HepG2 (cell line): Measurements from ENCODE around the gene PEMT. TPM values are rescaled to one million over a fixed set of nuclear protein-coding genes. Genes with fewer than 3 reads are reported as not detected.

ENCODE experiments used
- FOSL2 ChIP-seq: sonication (generic); formaldehyde crosslinking; IDR thresholded peaks from 2 replicates; pipeline ENCODE4 v1.4.0; 2020; ENCODE audit warnings: missing genetic modification reagents
- HDAC2 ChIP-seq: sonication (generic); formaldehyde crosslinking; IDR thresholded peaks from 2 replicates; pipeline ENCODE4 v1.4.0; 2020; ENCODE audit warnings: missing genetic modification reagents
- HNRNPLL ChIP-seq: fragments of 200-400 bp; formaldehyde crosslinking; IDR thresholded peaks from 2 replicates; pipeline ENCODE4 v1.6.1; 2017; ENCODE audit warnings: mild to moderate bottlenecking, low read depth, low read length; ENCODE audit not compliant: poor library complexity, severe bottlenecking
- KDM2A ChIP-seq: sonication (generic); formaldehyde crosslinking; IDR thresholded peaks from 2 replicates; pipeline ENCODE4 v1.4.0; 2020; ENCODE audit warnings: low read depth, missing genetic modification reagents, borderline replicate concordance
- MAFF ChIP-seq: IDR thresholded peaks from 2 replicates; pipeline ENCODE4 v1.6.1; 2011; ENCODE audit warnings: low read depth, low read length, improper control_type of control experiment
- RAD51 ChIP-seq: fragments of 450-650 bp; IDR thresholded peaks from 2 replicates; pipeline ENCODE4 v1.6.1; 2016; ENCODE audit warnings: borderline replicate concordance
- RERE ChIP-seq: IDR thresholded peaks from 2 replicates; pipeline ENCODE4 v1.6.1; 2016; ENCODE audit warnings: low read depth, missing genetic modification reagents, missing compliant biosample characterization
- RFX5 ChIP-seq: IDR thresholded peaks from 2 replicates; pipeline ENCODE4 v1.6.1; 2011; ENCODE audit warnings: low read depth, low read length, improper control_type of control experiment
- SOX6 ChIP-seq, 2 experiments: fragments of 450-650 bp in 1 of 2; sonication (generic) in 1 of 2; formaldehyde crosslinking in 1 of 2; IDR thresholded peaks; 2 replicates each; pipeline versions ENCODE4 v1.4.0 to v1.6.1; 2017 to 2020; ENCODE audit warnings: antibody characterized with exemption in 1 of 2, mild to moderate bottlenecking in 1 of 2, missing genetic modification reagents in 1 of 2
- TBX2 ChIP-seq: sonication (generic); formaldehyde crosslinking; IDR thresholded peaks from 2 replicates; pipeline ENCODE4 v1.5.0; 2020; ENCODE audit warnings: missing genetic modification reagents, mild to moderate bottlenecking, borderline replicate concordance
- ZBTB26 ChIP-seq: IDR thresholded peaks from 2 replicates; pipeline ENCODE4 v1.6.1; 2016; ENCODE audit warnings: missing compliant biosample characterization, missing genetic modification reagents, borderline replicate concordance
- ZBTB43 ChIP-seq: sonication (generic); formaldehyde crosslinking; conservative IDR thresholded peaks from 2 replicates; pipeline ENCODE4 v1.4.0; 2020; ENCODE audit warnings: missing genetic modification reagents
- ZC3H4 ChIP-seq: sonication (generic); formaldehyde crosslinking; IDR thresholded peaks from 2 replicates; pipeline ENCODE4 v1.4.0; 2020; ENCODE audit warnings: missing genetic modification reagents, borderline replicate concordance
- ZNF567 ChIP-seq: sonication (generic); formaldehyde crosslinking; IDR thresholded peaks from 2 replicates; pipeline ENCODE4 v1.8.1; 2023; ENCODE audit warnings: mild to moderate bottlenecking, missing genetic modification reagents, borderline replicate concordance
- polyA plus RNA-seq, 8 experiments: library from polyadenylated mRNA; depleted of rRNA in 3 of 8; stranded (reverse) in 7 of 8; unstranded in 1 of 8; fragments of >200 nt; fragmentation: Illumina TruSeq in 4 of 8; extraction: Trizol in 4 of 8; gene quantifications; 2 replicates each; pipeline versions ENCODE4 v1.2.1 to v1.2.3, GENCODE V29; 2011 to 2016; ENCODE audit warnings: low read depth in 4 of 8, missing spikeins in 1 of 8, mixed read lengths in 1 of 8; ENCODE audit not compliant: insufficient read depth in 1 of 8
- total RNA-seq, 5 experiments: library from RNA; depleted of rRNA; stranded (reverse); fragments of >200 nt; fragmentation: Illumina TruSeq; extraction: Trizol; gene quantifications; 2 replicates each; pipeline ENCODE4 v1.2.3, GENCODE V29; 2016; ENCODE audit warnings: low read depth in 1 of 5
- TF ChIP-seq, protein P1 (sequence below): sonication (generic); formaldehyde crosslinking; IDR thresholded peaks from 2 replicates; pipeline ENCODE4 v1.5.0; 2020; ENCODE audit warnings: missing genetic modification reagents, mild to moderate bottlenecking, borderline replicate concordance

Gene PEMT
- total and polyA plus RNA-seq, 2 of the 13 experiments (the other 11 are each of a cell fraction or from before 2014, with no cell fraction given), result 31.7 to 43.6 TPM

GRCh38 chr17:17538417-17539391 lies 52.8 kb downstream of the PEMT start (continued):
- TF ChIP-seq RERE (CRISPR knock-in tag) (peak; percentile 87), HNRNPLL (no peak), FOSL2 (CRISPR knock-in tag) (peak; percentile 81), ZBTB43 (CRISPR knock-in tag) (no peak), ZBTB26 (peak; percentile 36; the same call in 1 of the 2 replicates), KDM2A (CRISPR knock-in tag) (peak; percentile 31; the same call in 1 of the 2 replicates), SOX6 (IDR thresholded peaks at IDR 0.05) (no peak), SOX6 (CRISPR knock-in tag; IDR thresholded peaks at IDR 0.05) (peak; percentile 94), ZNF567 (CRISPR knock-in tag) (no peak), HDAC2 (peak; percentile 91; the same call in 1 of the 2 replicates), MAFF (peak; percentile 86), ZC3H4 (CRISPR knock-in tag) (no peak), TBX2 (CRISPR knock-in tag) (peak; percentile 90), RFX5 (no peak), RAD51 (no peak)
- TF ChIP-seq, protein P1, sequence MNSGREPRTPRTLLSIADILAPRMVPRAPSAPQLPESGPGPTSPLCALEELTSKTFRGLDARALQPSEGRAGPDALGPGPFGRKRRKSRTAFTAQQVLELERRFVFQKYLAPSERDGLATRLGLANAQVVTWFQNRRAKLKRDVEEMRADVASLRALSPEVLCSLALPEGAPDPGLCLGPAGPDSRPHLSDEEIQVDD (CRISPR knock-in tag), result no peak
